GM18909 (cell line): ENCODE data around the gene NDUFB11.

ENCODE experiments used
- ATAC-seq: cut with Tn5 transposase; IDR thresholded peaks from one replicate; pipeline ENCODE4 v1.9.1; 2021; ENCODE audit warnings: mild to moderate bottlenecking; ENCODE audit not compliant: unreplicated experiment, poor library complexity

The NDUFB11 gene

DNA sequence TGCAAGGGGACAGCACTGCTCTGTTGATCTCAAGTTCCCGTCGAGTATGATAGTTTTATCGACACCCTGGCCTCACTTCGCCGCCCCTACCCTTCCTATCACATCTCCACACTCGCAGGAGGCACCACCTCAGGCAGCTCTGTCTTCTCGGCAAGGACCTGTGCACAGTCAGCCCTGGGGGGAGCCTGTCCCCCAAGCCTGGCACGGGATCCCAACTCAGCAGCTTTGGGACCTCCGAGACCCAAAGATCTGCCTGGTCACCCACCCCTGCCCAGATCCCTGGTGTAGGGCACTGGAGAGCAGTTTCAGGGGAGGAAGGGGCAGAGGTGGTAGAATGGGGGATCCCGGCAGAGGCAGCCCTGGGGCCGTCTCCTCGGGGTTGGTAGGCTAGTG lies 31.1 kb upstream of the NDUFB11 start:
- no peak for ATAC-seq

DNA sequence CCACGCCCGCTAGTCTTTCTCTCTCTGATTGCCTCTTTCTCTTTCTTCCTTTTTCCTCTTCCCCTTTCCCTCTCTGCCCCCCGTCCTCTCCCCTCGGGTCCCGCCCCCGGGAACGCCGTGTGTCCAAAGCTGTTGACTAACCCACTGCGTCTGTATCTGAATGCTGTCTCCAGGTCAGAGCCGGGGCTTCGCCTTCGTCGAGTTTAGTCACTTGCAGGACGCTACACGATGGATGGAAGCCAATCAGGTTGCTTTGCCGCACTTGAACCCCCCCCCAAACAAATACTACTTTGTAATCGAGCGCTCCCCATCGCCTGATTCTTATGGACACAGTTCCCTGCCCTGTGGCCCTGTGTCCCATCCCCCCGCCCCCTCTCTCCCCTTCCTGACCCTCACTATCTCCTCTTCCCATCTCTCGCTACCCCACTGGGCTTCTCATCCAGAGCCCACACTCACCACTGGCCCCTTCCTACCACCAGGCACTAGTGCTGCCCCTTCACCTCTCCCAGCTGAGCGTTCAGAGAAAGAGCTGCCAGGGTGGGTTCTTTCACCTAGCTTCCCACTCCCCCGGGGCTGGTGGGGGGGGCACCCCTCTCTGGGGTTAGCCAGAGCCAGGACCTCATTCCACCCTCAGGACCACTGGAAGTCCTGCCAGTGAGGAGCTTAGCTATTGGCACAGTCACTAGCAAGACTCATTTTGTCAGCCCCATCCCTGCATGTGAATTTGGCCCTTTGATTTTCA lies 30.5 kb upstream of the NDUFB11 start:
- ATAC-seq: no peak

DNA sequence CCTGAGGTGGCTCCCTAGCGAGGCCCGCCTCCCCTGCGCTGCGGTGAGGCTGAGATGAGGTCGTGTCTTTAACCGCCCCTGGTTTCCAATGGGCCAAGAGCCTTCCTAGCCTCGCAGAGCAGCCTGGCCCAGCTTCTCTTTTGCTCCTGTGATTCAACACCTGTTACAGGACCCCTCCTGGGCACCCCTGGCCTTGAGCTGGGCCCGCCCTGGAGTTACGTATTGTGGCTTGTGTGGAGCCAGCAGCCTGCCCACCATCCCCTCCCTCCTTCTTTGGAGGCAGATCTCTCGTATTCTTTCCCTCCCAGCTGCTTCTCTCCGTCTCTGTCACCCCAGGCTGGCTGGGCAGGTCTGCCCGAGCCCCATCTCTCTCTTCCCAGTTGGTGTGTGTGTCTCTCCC lies 29.9 kb upstream of the NDUFB11 start:
- ATAC-seq: no peak

DNA sequence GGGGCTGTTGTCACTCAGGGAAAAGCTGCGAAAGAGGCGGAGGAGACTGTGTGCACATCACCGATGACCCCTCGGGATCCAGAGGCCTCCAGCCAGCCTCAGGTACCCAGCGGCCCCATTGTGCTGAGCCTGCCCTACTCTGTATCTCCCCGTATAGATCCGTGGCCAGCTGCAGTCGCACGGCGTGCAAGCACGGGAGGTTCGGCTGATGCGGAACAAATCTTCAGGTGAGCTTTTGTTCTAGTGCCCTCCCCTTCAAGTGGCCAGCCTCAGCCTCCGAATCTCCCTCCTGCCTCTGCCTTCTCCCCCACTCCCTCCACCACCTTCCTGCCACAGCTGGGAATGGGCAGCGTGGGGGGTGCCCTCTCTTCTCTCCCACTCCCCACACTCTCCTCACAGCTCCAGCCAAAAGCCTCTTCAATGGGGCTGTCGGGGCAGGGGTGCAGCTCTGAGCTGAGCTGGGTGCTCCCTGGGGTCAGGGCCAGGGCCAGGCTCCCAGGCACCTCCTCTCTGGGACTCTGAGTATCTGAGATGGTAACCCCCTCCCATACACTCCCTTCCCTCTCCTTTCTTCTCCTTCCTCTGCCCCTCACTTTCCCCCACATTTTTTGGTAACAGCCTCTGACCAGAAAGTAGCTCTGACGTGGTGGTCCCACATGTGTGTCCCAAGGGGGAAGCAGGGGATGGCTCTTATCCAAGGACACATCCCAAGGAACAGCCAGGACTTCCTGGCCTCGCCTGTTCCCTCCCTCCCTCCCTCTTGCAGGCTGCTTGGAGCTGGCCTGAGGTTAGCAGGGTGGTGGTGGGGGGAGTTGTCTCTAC lies 28.7 kb upstream of the NDUFB11 start:
- no peak for ATAC-seq

DNA sequence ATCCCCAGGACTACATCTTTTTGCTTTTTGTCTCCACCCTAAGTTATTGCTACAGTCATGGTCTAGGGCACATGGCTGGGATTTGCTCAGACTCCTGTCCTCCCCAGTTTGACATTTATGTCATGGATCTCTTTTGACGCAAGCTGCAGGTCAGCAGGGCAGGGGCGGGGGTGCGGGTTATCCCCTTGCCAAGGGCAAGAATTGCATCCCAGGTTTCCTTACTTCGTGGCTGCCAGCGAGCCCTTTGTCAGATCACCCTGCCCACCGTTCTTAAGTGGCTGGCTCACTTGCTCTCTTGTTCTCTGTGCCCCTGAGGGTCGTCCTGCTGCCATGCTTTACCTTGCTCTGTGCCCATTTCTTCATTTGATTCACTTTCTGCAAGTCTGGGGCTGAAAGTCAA lies 28.0 kb upstream of the NDUFB11 start:
- ATAC-seq: no peak

DNA sequence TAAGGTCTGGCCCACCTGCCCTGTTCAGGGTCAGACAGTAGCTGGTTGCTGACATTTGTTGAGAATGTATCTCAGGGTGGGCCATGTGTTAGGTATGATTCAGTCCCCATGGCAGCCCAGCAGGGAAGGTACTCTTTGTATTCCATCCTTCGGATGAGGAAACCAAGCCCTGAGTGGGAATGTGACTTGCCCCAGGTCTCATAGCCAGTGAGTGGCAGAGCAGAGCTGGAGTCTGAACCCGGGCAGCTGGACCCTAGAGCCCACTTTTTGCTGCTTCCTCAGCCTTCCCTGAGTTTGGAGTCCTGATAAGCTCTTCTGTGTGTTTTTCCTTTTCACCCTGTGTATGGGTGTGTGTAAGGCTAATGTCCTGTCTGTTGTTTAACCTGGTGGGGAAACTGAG lies 27.5 kb upstream of the NDUFB11 start:
- no peak for ATAC-seq

DNA sequence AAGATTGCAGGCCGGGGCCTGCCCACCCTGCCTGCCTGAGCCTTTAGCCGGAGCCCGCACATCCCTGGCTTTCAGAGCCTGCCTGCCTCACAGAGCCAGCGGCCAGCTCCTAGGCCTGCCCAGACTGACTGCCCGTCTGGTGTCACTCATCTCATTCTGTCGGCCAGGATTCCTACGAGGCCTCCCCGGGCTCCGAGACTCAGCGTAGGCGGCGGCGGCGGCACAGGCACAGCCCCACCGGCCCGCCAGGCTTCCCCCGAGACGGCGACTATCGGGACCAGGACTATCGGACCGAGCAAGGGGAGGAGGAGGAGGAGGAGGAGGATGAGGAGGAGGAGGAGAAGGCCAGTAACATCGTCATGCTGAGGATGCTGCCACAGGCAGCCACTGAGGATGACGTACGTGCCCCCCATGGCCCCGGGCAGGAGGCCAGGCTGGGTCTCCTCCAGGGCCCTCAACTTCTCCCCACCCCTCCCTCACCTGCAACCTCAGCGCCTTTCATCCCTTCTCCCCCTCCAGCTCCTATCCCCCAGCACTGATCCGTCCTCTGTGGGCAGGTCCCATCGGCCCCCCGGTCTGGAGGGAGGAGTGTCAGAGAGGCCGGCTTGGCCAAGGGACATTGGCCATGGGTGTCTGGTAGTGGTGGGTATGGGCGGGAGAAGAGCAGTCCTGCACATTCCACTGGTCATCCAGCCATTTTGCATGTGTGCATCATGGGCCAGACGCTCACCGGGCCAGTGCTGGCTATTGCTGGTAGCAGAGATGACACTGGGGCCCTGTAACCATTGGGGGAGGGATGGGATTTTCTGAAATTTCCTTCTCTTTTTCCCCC lies 26.6 kb upstream of the NDUFB11 start:
- ATAC-seq: no peak

DNA sequence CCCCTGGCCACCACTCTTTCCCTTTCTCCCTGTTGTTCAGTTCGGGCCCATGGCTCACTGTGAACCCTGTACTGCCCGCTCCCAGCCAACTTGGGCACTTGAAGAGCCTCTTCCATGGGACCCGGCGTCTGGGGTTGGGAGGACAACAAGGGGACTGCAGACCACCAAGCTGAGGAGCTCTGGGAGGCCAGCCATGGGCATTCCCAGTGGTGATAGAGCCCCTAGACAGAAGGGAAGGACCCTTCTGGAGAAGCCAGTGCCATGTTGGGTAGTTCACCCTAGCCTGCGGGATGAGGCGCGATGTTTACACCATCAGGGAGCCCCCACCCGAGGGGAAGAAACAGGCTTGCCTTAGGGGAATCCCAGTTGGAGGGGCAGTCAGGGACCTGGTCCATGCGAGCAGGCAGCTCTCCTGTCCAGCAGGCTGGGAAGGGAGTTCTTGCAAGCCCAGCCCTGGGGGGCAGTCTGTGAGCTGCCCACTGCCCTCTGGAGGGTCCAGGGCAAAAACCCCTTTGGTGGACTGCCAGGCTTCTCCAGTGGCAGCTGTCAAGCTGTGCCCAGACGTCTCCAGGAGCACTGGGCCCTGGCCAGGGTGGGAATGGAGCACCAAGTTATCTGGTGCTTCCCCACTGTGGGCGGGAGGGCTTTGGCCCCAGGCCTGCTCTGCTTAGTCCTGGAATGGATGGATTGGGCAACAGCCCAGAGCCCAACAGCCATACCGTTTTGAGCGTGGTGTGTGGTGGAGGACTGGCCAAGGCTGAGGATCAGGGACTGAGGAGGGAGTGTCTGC lies 25.4 kb upstream of the NDUFB11 start:
- no peak for ATAC-seq

DNA sequence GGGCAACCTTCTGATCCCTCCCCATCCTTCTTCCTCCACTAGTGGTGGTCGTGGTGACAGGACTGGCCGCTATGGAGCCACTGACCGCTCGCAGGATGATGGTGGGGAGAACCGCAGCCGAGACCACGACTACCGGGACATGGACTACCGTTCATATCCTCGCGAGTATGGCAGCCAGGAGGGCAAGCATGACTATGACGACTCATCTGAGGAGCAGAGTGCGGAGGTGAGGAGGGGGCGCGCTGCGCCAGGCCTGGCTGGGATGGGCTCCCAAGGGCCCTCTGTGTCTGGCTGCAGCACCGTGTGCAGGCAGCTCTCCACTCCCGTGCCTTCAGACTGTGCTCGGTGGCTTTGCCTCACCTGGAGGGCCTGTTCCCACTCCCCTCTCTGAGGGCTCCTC lies 24.8 kb upstream of the NDUFB11 start:
- no peak for ATAC-seq

DNA sequence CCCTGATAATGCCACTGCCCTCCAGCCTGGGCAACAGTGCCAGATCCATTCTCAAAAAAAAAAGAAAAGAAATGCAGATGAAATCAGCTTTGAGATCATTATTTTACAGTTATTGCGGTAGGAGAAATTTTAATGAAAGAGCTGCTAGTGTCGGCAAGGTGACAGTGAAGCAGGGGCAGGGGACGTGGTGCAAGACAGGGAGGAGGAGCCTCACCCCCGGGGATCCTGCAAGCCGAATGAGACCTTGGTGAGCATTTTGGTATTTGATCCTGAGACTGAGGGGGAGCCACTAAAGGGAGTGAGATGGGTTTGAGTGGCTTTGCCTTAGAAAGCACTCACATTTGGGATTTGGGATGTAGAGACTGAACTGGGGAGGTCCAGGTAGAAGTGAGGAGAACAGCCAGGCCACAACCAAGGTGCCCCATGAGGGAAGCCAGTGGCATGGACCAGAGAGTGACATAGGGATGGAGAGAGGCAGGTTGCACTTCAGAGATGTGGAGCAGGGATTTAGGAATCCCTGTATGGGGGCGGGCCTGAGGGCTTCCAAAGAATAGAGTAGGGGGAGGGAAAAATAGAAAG lies 24.1 kb upstream of the NDUFB11 start:
- ATAC-seq: no peak

DNA sequence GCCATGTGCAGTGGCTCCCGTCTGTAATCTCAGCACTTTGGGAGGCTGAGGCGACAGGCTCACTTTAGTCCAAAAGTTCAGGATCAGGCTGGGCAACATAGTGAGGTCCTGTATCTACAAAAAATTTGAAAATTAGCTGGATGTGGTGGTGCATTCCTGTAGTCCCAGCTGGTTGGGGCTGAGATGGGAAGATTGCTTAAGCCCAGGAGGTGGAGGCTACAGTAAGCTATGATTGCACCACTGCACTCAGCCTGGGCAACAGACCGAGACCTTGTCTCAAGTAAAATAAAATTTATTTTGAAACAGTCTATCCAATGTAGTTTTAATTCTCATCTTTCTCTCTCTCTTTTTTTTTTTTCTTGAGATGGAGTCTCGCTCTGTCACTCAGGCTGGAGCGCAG lies 21.6 kb upstream of the NDUFB11 start:
- no peak for ATAC-seq

DNA sequence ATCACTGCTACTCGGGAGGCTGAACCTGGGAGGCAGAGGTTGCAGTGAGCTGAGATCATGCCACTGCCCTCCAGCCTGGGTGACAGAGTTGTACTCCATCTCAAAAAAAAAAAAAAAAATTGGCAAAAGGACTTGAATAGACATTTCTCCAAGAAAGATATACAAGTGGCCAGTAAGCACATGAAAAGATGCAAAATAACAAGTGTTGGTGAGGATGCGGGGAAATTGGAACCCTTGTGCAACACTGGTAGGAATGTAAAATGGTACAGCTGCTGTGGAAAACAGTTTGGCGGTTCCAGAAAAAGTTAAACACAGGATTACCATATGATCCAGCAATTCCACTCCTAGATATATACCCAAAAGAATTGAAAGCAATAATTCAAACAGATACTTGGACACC lies 19.9 kb upstream of the NDUFB11 start:
- ATAC-seq: no peak

DNA sequence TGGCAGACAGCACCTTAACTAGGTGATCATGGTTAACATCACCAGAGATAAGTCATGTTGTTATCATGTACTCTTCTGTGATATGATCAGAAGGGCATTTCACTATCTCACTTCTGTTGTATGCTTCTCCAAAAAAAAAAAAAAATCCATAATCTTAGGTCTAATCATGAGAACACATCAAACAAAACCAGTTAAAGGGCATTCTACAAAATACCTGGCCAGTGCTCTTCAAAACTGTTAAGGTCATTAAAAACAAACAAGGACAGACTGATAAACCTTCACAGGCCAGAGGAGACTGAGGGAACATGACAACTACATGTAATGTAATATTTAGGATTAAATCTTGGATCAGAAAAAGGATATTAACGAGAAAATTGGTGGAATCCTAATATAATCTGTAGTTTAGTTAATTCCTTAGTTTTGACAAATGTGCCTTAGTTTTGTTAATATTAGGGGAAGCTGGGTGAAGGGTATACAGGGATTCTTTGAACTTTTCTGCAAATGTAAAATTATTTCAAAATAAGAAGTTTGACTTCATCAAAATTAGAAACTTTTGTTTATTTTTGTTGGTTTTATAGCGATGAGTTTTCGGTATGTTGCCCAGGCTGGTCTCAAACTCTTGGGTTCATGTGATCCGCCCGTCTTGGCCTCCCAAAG lies 18.6 kb upstream of the NDUFB11 start:
- ATAC-seq: no peak

DNA sequence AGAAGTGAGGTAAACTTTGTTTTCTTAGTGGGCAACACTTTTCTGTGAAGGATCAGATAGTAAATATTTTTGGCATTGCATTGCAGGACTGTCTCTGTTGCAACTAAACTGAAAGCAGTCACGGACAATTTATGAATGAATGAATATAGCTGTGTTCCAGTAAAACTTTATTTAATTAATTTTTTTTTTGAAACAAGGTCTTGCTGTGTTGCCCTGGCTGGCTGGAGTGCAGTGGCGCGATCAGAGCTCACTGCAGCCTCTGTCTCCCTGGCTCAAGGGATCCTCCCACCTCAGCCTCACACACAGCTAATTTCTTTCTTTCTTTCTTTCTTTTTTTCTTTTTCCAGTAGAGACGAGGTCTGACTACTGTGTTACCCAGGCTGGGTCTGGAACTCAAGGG lies 16.3 kb upstream of the NDUFB11 start:
- no peak for ATAC-seq

DNA sequence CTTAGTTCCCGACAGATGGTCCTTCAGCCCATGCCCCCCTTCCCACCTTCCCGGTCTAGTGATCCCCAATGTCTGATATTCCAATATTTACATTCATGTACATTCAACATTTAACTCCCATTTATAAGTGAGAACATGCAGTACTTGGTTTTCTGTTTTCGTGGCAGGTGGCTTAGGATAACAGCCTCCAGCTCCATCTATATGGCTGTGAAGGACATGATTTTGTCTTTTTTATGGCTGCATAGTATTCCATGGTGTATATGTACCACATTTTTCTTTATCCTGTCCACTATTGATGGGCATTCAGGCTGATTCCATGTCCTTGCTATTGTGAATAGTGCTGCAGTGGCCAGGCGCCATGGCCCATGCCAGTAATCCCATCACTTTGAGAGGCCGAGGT lies 14.3 kb upstream of the NDUFB11 start:
- ATAC-seq: no peak

DNA sequence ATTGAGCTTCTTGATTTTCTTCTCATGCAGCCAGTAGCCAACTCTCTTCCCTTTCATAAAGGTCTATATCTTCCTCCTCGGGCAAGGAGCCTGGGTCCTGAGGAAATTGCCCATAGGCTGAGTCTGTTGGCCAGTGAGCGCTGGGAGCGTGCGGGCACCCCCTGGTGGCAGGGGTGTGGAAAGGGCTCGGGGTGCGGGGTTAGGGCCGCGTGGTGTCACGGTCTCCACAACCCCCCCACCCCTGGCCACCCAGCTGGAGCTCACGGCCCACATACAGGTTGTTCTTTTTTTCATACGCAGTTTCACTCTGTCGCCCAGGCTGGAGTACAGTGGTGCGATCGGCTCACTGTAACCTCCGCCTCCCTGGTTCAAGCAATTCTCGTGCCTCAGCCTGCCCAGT lies 13.6 kb upstream of the NDUFB11 start:
- no peak for ATAC-seq

DNA sequence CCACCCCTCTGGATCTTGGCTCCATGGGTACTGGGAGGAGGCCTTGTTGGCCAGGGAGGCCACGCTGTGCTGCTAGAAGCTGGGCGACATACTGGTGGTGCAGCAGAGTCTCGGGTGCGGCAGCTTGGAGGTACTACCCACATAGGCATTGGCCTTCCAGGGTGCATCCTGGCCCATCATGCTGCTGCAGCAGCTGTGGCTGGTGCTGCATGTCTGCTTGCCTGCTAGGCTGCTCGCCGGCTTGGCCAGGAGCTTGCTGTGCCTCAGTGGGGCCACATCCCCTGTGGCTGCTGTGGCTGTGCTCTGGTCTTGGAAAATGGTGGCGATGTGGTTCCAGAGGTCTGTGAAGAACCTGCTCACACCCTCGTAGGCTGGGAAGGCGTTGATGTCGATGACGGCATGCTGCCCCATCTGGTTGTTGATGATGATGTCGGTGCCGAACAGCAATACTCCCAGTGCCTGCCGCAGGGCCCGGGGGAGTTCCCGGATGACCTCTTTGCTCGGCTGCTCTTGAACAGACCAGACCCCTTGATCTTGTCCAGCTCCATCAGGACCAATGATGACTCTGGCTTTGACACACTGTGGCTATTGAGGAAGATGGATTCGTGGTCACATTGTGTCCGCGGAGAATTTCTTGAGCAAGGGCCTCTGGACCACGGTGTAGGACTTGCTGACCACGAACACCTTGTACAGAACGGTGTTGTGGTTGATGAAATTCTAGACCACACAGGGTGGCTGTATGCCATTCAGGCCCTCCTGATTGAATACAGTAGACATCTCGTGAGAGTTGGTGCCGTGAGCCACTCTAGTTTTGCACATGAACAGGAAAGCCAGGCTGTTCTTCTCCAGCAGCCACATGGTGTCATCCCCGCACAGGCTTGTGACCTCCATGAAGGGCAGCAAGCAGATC lies 12.4 kb upstream of the NDUFB11 start:
- ATAC-seq: no peak

DNA sequence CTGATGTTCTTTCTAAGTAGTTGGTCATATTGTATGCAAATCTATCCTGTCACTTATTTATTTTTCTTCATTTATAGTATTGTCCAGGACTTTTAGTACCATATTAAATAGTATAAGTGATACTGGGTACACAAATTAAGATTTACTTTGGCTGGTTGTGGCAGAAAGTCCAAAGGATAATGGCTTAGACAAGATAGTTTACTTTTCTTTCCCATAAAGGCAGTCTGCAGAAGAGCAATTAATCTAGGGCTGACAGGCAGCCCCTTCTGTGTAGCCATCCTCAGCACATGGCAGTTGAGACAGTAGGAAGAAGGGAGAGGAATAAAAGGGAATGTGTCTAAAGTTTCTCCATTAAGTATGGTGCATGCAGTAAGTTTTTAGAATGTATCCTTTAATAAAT lies 6.9 kb upstream of the NDUFB11 start:
- ATAC-seq: no peak
